ENCODE results near the gene PUM2. TPM values are rescaled to one million over a fixed set of nuclear protein-coding genes. Genes with fewer than 3 reads are reported as not detected.

Gene PUM2
- total and polyA plus RNA-seq, 2 of the 13 experiments (the other 11 are each of a cell fraction or from before 2014, with no cell fraction given) = 69.6 to 69.8 TPM

DNA sequence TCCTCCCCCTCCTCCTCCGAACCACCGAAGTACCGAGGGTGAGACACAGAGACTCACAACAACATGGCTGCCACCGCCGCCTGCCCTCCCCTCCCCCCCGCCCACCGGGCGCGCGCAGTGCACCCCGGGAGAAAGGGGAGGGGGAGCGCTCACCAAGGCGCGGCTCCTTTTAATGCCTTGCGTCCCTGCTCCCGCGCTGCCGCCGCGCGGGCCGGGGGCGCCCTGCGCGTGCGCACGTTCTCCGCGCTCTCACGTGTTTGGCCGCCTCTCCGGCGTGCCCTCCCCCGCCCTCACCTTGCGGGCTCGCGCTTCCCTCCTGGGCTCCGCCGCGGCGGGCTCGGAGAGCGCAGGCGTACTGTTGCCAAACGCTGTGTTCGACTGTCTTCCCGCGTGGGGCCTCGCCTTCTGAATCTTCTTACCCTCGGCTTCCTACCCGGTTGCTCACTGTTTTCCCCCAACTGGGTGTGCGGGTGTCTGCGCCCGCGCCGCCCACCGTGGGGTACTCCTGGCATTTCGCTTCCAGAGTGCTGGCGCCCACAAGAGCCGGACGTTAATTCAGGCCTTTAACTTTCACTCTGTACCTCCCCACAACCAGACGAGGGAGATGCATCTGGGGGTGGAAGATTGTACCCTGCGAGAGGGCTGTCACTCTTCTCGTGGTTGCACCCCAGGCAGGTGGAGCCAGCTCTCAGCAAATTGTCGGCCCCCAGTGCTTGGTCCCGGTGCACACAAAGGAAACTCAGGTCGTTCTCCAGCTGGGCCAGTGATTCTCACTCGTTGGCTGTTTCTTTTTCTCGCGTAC lies at the start of gene PUM2 (continued):
- TF ChIP-seq EP300 (IDR thresholded peaks at IDR 0.05; ENCODE audit: low read depth in 2 of 2, low read length in 2 of 2) (peak in 1 of 2 experiments; percentile 54; a peak in 2 of 4 replicates), EP300 (CRISPR knock-in tag; IDR thresholded peaks at IDR 0.05; ENCODE audit: borderline replicate concordance) (peak; percentile 79), ZNF672 (CRISPR knock-in tag; IDR thresholded peaks at IDR 0.05) (no peak), KLF9 (CRISPR knock-in tag; IDR thresholded peaks at IDR 0.05; ENCODE audit: low read depth) (peak; percentile 80; the same call in 1 of the 2 replicates), SRF (IDR thresholded peaks at IDR 0.05; ENCODE audit: low read depth, low read length) (no peak), BORCS8-MEF2B (CRISPR knock-in tag; IDR thresholded peaks at IDR 0.05) (peak; percentile 67; the same call in 1 of the 2 replicates), HES4 (CRISPR knock-in tag; IDR thresholded peaks at IDR 0.05; ENCODE audit: borderline replicate concordance) (peak; percentile 91), XRCC5 (optimal IDR thresholded peaks at IDR 0.05; ENCODE audit: low read length) (peak; percentile 57), SOX6 (IDR thresholded peaks at IDR 0.05) (no peak), SOX6 (CRISPR knock-in tag; IDR thresholded peaks at IDR 0.05) (peak; percentile 79), U2AF2 (IDR thresholded peaks at IDR 0.05; ENCODE audit: low read depth, low read length) (no peak), ZSCAN30 (CRISPR knock-in tag; IDR thresholded peaks at IDR 0.05) (0 out of 2 replicates have a peak, but pooled peaks have one; percentile 66), ZSCAN29 (CRISPR knock-in tag; conservative IDR thresholded peaks at IDR 0.05) (peak; percentile 69), THYN1 (CRISPR knock-in tag; IDR thresholded peaks at IDR 0.05; ENCODE audit: borderline replicate concordance, low read depth) (no peak), EHMT2 (IDR thresholded peaks at IDR 0.05; ENCODE audit: borderline replicate concordance, low read depth, low read length) (no peak), ZBTB7A (CRISPR knock-in tag; IDR thresholded peaks at IDR 0.05) (peak; percentile 87; the same call in 1 of the 2 replicates), MTA3 (CRISPR knock-in tag; IDR thresholded peaks at IDR 0.05) (no peak), ZNF878 (CRISPR knock-in tag; IDR thresholded peaks at IDR 0.05) (peak; percentile 73), FOXA1 (IDR thresholded peaks at IDR 0.05) (no peak), FOXA1 (CRISPR knock-in tag; IDR thresholded peaks at IDR 0.05) (peak; percentile 62), ARNT2 (CRISPR knock-in tag; IDR thresholded peaks at IDR 0.05; ENCODE audit: low read depth) (peak; percentile 96), ZFY (CRISPR knock-in tag; IDR thresholded peaks at IDR 0.05) (peak; percentile 70; the same call in 1 of the 2 replicates), ZNF432 (CRISPR knock-in tag; IDR thresholded peaks at IDR 0.05; ENCODE audit: borderline replicate concordance) (0 out of 2 replicates have a peak, but pooled peaks have one; percentile 73), RBAK (CRISPR knock-in tag; IDR thresholded peaks at IDR 0.05) (no peak), ZNF841 (CRISPR knock-in tag; IDR thresholded peaks at IDR 0.05; ENCODE audit: borderline replicate concordance) (no peak)
- TF ChIP-seq, protein P1, sequence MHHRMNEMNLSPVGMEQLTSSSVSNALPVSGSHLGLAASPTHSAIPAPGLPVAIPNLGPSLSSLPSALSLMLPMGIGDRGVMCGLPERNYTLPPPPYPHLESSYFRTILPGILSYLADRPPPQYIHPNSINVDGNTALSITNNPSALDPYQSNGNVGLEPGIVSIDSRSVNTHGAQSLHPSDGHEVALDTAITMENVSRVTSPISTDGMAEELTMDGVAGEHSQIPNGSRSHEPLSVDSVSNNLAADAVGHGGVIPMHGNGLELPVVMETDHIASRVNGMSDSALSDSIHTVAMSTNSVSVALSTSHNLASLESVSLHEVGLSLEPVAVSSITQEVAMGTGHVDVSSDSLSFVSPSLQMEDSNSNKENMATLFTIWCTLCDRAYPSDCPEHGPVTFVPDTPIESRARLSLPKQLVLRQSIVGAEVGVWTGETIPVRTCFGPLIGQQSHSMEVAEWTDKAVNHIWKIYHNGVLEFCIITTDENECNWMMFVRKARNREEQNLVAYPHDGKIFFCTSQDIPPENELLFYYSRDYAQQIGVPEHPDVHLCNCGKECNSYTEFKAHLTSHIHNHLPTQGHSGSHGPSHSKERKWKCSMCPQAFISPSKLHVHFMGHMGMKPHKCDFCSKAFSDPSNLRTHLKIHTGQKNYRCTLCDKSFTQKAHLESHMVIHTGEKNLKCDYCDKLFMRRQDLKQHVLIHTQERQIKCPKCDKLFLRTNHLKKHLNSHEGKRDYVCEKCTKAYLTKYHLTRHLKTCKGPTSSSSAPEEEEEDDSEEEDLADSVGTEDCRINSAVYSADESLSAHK (CRISPR knock-in tag; IDR thresholded peaks at IDR 0.05; ENCODE audit: borderline replicate concordance) = no peak
- TF ChIP-seq, protein P2, sequence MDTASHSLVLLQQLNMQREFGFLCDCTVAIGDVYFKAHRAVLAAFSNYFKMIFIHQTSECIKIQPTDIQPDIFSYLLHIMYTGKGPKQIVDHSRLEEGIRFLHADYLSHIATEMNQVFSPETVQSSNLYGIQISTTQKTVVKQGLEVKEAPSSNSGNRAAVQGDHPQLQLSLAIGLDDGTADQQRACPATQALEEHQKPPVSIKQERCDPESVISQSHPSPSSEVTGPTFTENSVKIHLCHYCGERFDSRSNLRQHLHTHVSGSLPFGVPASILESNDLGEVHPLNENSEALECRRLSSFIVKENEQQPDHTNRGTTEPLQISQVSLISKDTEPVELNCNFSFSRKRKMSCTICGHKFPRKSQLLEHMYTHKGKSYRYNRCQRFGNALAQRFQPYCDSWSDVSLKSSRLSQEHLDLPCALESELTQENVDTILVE (CRISPR knock-in tag; IDR thresholded peaks at IDR 0.05) = peak; percentile 93
- TF ChIP-seq, protein P3, sequence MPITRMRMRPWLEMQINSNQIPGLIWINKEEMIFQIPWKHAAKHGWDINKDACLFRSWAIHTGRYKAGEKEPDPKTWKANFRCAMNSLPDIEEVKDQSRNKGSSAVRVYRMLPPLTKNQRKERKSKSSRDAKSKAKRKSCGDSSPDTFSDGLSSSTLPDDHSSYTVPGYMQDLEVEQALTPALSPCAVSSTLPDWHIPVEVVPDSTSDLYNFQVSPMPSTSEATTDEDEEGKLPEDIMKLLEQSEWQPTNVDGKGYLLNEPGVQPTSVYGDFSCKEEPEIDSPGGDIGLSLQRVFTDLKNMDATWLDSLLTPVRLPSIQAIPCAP (CRISPR knock-in tag; IDR thresholded peaks at IDR 0.05; ENCODE audit: low read depth) = peak; percentile 92; the same call in 1 of the 2 replicates
